Urinary bladder (tissue), 4 donors: ENCODE data around the gene S100A5. TPM values are rescaled to one million over a fixed set of nuclear protein-coding genes. Genes with fewer than 3 reads are reported as not detected.

Experiments used
- DNase-seq: peaks from one replicate; pipeline ENCODE4 v3.0.0-alpha.2; 2015; ENCODE audit errors: extremely low spot score
- H3K27ac ChIP-seq: one replicate; pipeline ENCODE4 v1.5.1; 2013; ENCODE audit warnings: low read depth, mild to moderate bottlenecking, moderate library complexity
- H3K36me3 ChIP-seq: one replicate; pipeline ENCODE4 v1.6.1; 2013; ENCODE audit warnings: mild to moderate bottlenecking, moderate library complexity; ENCODE audit not compliant: insufficient read depth
- H3K4me1 ChIP-seq: one replicate; pipeline ENCODE4 v1.6.1; 2013; ENCODE audit warnings: mild to moderate bottlenecking, moderate library complexity; ENCODE audit not compliant: insufficient read depth
- H3K4me3 ChIP-seq: one replicate; pipeline ENCODE4 v1.5.1; 2013; ENCODE audit warnings: low read depth, low read length
- WGBS: extraction: QIAGEN DNeasy Blood & Tissue Kit; methylation state at CpG from one replicate; pipeline ENCODE4 v1.1.7; 2013; 5-methylcytosine and 5-hydroxymethylcytosine counted together
- polyA plus RNA-seq: library from polyadenylated mRNA; stranded (reverse); fragments of 200-250 nt; gene quantifications from one replicate; pipeline ENCODE4 v1.2.3, GENCODE V29; 2013
- total RNA-seq: library from RNA; depleted of rRNA; stranded (reverse); fragments of >200 nt; gene quantifications from one replicate; pipeline ENCODE4 v1.2.3, GENCODE V29; 2014
- donor health status: healthy with polysubstance abuse.
- donor health status: healthy.

Gene S100A5
- total and polyA plus RNA-seq, 2 donors: 0.42 TPM; not detected in 1

DNA sequence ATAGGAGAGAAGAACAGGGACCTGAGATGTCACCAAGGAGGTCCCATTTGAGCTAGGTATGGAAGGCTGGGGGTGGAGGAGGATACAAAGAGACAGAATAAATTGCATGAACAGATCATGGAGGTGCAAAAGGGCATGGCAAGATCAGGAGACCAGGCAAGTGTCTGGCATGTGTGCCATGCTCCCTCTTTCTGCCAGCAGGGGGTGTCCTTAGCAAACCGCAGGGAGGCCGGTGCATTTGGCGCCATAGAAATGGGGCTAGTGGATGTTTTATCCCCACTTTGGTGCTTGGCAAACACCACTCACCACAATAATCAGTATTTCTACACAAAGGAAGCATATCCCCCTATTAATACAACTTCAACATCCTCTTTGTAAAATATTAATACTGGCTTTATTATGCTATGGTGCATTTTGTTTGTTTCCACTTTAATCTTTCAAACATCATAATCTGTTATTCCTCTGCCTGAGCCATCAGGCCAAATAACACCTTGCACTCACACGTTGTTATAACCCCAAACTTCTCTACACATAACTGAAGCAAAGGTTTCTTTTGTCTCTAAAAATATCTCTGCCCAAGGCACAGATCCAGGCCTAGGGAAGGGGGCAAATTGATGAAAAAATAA lies 30.9 kb downstream of the S100A5 start:
- H3K36me3 ChIP-seq: no peaks in the 10 kb centered on the region
- 88% methylated on average over 4 of the region's 4 CpGs for WGBS
- DNase-seq: no peak
- H3K4me3 ChIP-seq: no peak overlapping the region
- no peaks in the 10 kb centered on the region for H3K4me1 ChIP-seq
- no peak overlapping the region for H3K27ac ChIP-seq

DNA sequence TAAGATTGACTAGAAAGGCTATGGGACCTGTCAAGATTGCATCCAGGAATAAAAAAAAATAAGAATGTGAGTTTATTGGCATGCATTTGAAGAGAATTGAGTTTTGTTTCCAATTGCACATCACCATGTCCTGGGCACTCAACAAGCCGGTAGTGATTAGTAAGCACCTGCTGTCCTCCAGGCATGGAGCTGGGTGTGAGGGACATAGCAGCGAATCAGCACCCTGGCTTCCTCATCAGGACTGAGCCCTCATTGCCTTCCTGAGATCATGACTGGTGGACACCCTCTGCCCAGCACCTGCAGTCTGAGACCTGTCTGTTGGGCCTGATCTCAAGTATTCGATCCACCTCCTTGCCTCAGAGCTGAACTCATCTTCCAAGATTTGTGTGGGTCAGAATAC lies 31.7 kb downstream of the S100A5 start:
- Histone ChIP-seq H3K4me1 (no peaks in the 10 kb centered on the region), H3K4me3 (no peak overlapping the region), H3K36me3 (no peaks in the 10 kb centered on the region), H3K27ac (no peak overlapping the region)
- no peak for DNase-seq
- WGBS: 95% methylated on average over 3 of the region's 3 CpGs

DNA sequence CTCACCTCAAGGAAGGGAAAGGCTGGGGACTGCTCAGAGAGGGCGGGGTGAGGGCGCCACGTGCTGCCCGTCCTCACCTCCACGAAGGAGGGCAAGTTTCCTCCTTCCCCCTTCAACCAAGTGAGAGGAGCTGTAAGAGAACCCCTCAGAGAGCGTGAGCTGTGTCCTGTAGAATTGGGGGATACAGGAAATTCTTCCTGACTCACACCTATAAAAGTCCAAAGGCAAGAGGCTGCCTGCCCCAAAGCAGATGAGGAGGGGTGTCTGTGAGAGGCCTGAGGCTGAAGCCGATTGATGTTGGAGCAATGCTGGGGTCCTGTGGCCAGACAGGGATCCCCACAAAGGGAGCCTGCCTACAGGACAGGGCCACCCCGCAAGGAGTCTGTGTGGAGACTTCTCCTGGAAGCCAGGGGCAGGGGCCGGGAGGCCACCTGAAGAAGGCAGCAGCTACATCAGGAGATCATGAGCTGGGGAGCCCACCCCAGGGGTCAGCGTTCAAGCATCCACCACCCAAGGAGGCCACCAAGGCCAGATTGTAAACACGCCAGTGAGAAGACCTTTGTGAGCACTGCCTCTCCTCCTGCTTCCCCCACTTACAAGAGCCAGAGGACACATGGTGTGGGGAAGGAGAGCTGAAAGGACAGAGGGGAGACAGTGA lies 32.7 kb downstream of the S100A5 start:
- WGBS: 84% methylated on average over 11 of the region's 11 CpGs
- no peaks in the 10 kb centered on the region for H3K4me1 ChIP-seq
- DNase-seq: no peak
- H3K4me3 ChIP-seq: no peak overlapping the region
- H3K27ac ChIP-seq: peak overlapping the region; percentile 77
- no peaks in the 10 kb centered on the region for H3K36me3 ChIP-seq

DNA sequence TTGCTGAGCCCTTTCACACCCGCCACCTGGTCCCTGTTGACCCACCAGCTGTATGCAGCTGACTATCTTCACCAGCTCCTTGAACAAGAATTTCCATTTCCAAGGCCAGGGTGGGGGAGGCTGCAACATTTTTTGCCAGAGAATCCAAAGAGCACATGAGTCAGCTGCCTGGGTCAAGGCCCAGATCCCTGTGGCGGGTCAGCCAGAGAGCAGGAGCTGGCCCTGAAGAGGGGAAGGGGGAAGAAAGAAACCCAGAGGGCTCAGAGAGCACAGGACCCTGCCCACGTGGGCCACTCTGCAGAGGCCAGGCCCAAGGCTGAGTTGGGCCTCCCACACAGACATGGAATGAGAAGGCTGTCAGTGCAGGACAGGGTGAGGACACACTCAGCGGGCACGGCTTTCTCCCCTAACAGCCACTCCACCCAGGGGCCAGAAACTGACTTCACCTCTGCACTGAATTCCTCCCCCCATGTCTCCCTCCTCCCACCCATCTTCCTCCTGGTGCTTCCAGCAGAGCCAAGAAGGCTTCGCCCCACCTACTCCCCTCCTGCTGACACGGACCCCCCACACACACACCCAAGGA lies 33.8 kb downstream of the S100A5 start:
- Histone ChIP-seq H3K36me3 (no peaks in the 10 kb centered on the region), H3K4me1 (no peaks in the 10 kb centered on the region), H3K4me3 (no peak overlapping the region), H3K27ac (peak overlapping the region; percentile 87)
- no peak for DNase-seq
- 28% methylated on average over 7 of the region's 7 CpGs for WGBS

DNA sequence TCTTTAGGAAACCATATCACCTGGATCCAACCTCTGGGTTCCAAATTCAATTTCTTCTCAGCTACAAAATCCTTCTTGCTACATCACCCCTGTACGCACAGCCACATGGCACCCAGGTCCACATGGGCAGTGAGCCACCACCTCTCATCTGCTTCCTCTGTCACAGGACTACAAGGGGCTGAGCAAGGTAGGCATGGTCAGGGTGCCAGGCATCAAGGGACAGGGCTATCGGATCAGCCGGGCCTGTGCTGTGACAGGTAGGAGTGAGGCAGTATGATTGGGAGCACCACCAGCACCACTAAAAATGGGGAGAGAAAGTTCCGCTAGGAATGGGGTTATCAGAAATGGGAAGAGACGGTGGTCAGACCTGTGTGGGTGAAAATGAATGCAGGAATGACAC lies 34.3 kb downstream of the S100A5 start:
- DNase-seq: no peak
- Histone ChIP-seq H3K4me3 (no peak overlapping the region), H3K27ac (peak overlapping the region; percentile 13), H3K36me3 (no peaks in the 10 kb centered on the region), H3K4me1 (no peaks in the 10 kb centered on the region)
- 72% methylated on average over 5 of the region's 5 CpGs for WGBS

DNA sequence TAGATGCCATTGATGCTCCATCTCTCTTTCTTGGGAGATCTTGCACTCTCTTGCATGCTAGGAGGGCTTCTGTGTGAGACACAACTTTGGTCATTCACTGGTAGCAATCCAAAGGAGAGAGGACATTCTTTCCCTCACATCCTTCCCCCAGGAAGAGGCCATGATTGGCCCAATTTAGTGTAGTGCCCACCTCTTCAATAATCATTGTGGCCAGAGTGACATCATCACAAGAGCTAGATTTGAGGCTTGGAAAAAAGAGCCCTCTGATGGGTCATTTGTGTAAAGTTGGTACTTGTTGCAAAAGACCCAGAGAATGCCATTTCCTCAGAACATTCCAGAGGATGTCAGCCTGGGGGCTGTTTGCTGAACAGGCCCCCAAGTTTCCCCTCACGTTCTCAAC lies 35.2 kb downstream of the S100A5 start:
- DNase-seq: no peak
- 83% methylated on average over 1 of the region's 1 CpG for whole genome bisulfite sequencing
- H3K27ac ChIP-seq: no peak overlapping the region
- H3K4me3 ChIP-seq: no peak overlapping the region
- no peaks in the 10 kb centered on the region for H3K4me1 ChIP-seq
- no peaks in the 10 kb centered on the region for H3K36me3 ChIP-seq

DNA sequence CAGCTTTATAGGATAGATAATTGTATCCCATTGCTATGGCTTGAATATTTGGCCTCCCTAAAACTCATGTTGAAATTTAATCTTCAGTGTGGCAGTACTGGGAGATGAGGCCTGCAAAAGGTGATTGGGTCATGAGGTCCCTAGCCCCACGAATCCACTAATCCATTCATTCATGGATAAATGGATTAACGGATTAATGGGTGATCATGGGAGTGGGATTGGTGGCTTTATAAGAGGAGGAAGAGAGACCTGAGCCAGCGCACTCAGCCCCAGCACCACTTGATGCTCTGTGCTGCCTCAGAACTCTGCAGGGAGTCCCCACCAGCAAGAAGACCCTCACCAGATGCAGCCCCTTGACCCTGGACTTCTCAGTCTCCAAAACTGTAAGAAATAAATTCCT lies 37.0 kb downstream of the S100A5 start:
- DNase-seq: no peak
- 84% methylated on average over 3 of the region's 3 CpGs for WGBS
- no peak overlapping the region for H3K27ac ChIP-seq

DNA sequence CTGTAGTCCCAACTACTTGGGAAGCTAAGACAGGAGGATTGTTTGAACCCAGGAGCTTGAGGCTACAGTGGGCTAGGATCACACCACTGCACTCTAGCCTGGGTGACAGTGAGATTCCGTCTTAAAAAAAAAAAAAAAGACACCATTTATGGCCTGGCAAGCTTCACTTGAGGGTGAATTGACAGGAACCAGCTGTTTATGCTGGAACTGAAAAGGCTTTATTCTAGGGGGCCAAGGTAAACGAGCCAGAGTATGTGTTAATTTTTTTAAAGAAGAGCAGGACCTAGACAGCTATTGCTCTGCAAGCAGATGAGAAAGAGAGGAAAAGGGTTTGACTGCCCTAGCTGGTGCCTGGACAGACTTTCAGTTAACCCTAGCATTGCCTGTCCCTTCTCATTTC lies 42.0 kb downstream of the S100A5 start:
- Histone ChIP-seq H3K36me3 (no peaks in the 10 kb centered on the region), H3K4me3 (no peak overlapping the region), H3K27ac (no peak overlapping the region), H3K4me1 (no peaks in the 10 kb centered on the region)
- no peak for DNase-seq
- 16% methylated on average over 2 of the region's 2 CpGs for WGBS

More for the DNA sequence above, 37.0 kb downstream of the S100A5 start:
- no peaks in the 10 kb centered on the region for H3K4me1 ChIP-seq
- H3K4me3 ChIP-seq: no peak overlapping the region
- H3K36me3 ChIP-seq: no peaks in the 10 kb centered on the region

DNA sequence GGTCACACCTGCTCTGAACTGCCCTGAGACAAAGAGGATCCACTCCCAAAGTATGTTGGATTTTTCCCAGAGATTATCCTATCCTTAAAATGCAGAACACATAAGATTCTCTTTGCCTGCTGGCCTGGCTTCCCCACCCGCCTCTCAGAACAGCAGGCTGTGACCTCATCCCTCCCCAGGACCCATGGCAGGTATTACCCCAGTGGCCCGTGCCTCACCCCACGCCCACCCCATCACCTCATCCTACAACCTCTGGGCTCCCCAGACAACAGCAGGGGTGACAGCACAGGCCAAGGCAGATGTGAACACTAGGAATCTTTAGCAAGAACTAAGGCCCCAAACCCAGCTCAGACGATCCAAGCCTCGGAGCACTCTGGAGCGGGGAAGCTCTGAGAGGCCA lies 45.2 kb downstream of the S100A5 start:
- no peak for DNase-seq
- Histone ChIP-seq H3K4me1 (no peaks in the 10 kb centered on the region), H3K27ac (no peak overlapping the region), H3K4me3 (no peak overlapping the region), H3K36me3 (no peaks in the 10 kb centered on the region)
- WGBS: 69% methylated on average over 6 of the region's 6 CpGs

DNA sequence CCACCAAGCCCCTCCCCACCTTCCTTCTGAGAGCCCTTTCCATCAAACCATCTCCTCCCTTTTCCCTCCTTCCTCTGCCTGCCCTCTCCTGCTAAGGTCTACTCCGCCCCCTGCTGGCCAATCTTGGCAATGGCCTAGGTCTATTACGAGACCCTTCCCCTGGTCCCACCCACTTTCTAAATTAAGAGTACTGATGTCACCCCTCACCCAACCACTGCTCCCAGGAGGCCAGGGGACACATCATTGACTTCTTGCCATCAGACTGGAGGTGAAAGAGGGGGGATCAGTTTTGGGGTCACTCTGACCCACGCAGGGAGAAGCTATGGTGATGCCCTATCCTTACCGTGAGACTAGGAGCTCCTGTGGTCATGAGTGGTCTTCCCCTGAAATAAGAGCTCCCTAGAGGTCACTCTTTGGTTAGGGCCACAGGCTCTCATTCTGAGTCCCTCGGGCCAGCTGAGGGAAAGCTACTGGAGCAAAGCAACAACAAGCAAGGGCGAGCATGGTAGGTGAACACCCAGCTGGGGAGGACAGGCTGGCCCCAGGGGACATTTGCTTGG lies 45.7 kb downstream of the S100A5 start:
- Histone ChIP-seq H3K4me1 (no peaks in the 10 kb centered on the region), H3K4me3 (no peak overlapping the region), H3K36me3 (no peaks in the 10 kb centered on the region), H3K27ac (no peak overlapping the region)
- 48% methylated on average over 6 of the region's 6 CpGs for WGBS
- no peak for DNase-seq

DNA sequence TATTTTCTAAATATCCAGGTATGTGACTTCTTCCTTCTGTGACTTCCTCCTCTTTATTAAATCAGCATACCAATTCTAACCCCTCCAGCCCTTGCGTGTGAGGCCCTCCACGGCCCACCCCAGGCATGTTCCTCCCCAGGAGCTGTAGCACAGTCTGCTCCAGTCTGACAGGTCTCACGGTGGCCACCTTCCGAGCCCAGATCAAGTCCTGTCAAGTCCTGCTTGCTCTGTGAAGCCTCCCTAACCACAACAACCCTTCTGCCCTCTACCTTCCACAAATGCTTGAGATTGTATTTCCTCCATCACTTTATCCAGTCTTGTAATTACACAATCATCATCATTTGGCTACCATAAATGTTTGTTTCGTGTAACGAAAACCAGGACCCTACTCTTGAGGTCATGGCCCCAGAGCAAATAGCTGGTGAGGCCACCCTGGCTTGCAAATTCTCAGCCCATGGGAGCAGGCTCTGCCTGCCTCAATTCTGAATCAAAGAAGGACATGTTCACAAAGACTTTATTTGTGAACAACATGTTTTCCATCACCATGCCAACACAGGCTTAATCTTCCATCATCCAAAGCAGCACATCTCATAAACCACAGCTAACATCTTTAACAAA lies 47.3 kb downstream of the S100A5 start:
- WGBS: 69% methylated on average over 6 of the region's 6 CpGs
- Histone ChIP-seq H3K4me3 (no peak overlapping the region), H3K27ac (peak overlapping the region; percentile 66), H3K36me3 (no peaks in the 10 kb centered on the region), H3K4me1 (no peaks in the 10 kb centered on the region)
- DNase-seq: no peak

DNA sequence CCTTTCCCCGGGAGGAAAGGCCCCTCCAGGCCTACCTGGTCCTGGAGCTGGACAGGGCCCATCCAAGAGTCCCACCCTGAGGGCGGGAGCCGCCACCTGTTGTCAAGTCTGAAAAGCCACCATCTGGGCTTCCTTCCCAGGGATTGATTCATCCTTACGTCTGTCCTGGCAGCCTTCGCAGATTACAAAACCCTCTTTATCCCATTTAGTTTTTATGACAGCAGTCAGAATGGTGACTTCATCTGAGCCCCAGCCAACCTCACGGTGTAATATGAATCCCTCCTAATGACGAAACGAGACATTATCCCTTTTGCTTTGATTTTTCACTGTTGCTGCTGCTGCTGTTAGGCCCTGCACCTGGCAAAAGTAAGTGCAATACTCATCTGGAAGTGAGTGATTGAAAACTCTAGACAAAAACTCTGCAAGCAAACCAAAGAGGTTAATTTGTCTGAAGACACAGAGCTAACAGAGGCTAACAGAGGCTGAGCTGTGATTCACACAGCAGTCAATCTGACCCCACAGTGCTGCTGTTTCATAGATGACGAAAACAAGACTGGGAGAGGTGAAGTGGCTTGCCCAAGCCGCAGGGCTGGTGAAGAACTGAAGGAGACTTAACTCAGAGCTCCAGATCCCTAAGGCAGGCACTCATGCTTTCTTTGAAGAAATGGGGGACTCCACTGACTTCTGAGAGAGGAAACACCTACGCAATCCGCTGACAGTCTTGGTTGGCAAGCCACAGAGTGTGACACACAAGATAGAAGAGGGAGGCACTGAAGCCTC lies 50.3 kb downstream of the S100A5 start:
- WGBS: 25% methylated on average over 12 of the region's 12 CpGs
- Histone ChIP-seq H3K36me3 (no peaks in the 10 kb centered on the region), H3K4me1 (no peaks in the 10 kb centered on the region), H3K4me3 (no peak overlapping the region), H3K27ac (peak overlapping the region; percentile 53)
- DNase-seq: no peak

DNA sequence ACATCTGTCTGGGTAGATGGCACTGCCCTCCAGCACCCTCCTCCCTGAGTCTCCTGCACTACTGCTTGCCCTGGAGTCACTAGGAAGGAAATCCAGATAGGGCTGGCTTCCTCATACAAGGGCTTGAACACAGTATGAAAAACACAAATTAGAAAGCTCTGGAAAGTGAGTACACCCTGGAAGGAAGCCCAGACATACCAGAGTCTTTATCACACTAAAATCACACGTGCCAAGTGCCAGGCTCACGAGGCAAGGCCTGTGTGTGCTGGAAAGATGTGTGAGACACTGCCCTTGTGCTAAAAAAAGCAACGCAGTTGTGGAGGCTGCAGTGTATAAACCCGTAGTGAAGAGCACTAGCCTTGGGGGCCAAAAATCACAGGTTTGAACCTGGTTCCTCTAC lies 52.0 kb downstream of the S100A5 start:
- H3K27ac ChIP-seq: no peak overlapping the region
- no peak overlapping the region for H3K4me3 ChIP-seq
- WGBS: 30% methylated on average over 4 of the region's 4 CpGs
- DNase-seq: no peak
- no peaks in the 10 kb centered on the region for H3K36me3 ChIP-seq
- H3K4me1 ChIP-seq: no peaks in the 10 kb centered on the region
